Endothelial cell of umbilical vein (primary cell): ENCODE results near the gene C1orf198. TPM values are rescaled to one million over a fixed set of nuclear protein-coding genes. Genes with fewer than 3 reads are reported as not detected.

Experiments used
- BruUV-seq: library from RNA; stranded (reverse); fragments of 400-500 nt; replicated peaks from 2 replicates; lab custom pipeline; 2021; lab: Mats Ljungman, UMichigan
- CTCF ChIA-PET: fragments of 300-600, 350-600 bp; sonication (Branson Sonifier 250); formaldehyde crosslinking; loops from one replicate; lab custom pipeline; 2021; ENCODE audit warnings: antibody characterized with exemption, inconsistent platforms; lab: Charles Lee
- POLR2A ChIA-PET: fragments of 300-600, 350-600 bp; sonication (Branson Sonifier 250); formaldehyde crosslinking; loops from one replicate; lab custom pipeline; 2021; ENCODE audit warnings: antibody characterized with exemption, inconsistent platforms; lab: Charles Lee
- DNase-seq: peaks from one replicate; pipeline ENCODE4 v3.0.0-alpha.2; 2011; ENCODE audit warnings: low read depth, low spot score
- FAIRE-seq: peaks from 2 replicates; lab custom pipeline; 2011; peaks lifted over from hg19 to GRCh38; lab: Jason Lieb, UNC
- H2AFZ ChIP-seq: 2 replicates; pipeline ENCODE4 v1.6.0; 2012; ENCODE audit warnings: low read depth, low read length, control low read depth, inconsistent platforms
- H3K27ac ChIP-seq: 2 replicates; pipeline ENCODE4 v1.5.1; 2011; ENCODE audit warnings: low read depth, mild to moderate bottlenecking, control low read depth, low read length, moderate library complexity; ENCODE audit not compliant: insufficient read depth
- H3K27me3 ChIP-seq, 2 experiments: 2 replicates each; pipeline versions ENCODE4 v1.6.0 to v1.6.1; 2011; ENCODE audit warnings: low read length in 2 of 2, mixed read lengths in 1 of 2; ENCODE audit not compliant: control insufficient read depth in 2 of 2, insufficient read depth in 2 of 2
- H3K36me3 ChIP-seq, 2 experiments: 2 replicates in 1 of 2; 3 replicates in 1 of 2; pipeline ENCODE4 v1.5.1; 2011; ENCODE audit warnings: low read length in 2 of 2, mild to moderate bottlenecking in 1 of 2, moderate library complexity in 1 of 2; ENCODE audit not compliant: control insufficient read depth in 2 of 2, insufficient read depth in 2 of 2; ENCODE audit errors: extremely low read depth in 1 of 2
- H3K4me1 ChIP-seq: 3 replicates; pipeline ENCODE4 v1.5.1; 2011; ENCODE audit warnings: mild to moderate bottlenecking, low read length; ENCODE audit not compliant: control insufficient read depth, insufficient read depth; ENCODE audit errors: extremely low read depth
- H3K4me2 ChIP-seq: 2 replicates; pipeline ENCODE4 v1.6.1; 2011; ENCODE audit warnings: low read length, control low read depth, mixed read lengths; ENCODE audit not compliant: insufficient read depth
- H3K4me3 ChIP-seq, 3 experiments: fragments of 200-600 bp in 1 of 3; sonication (generic), shearing (Covaris generic) in 1 of 3; replicated peaks in 1 of 3; 2 replicates each; pipeline ENCODE4 v1.5.1; 2011 to 2016; ENCODE audit warnings: control low read depth in 3 of 3, low read length in 3 of 3, mild to moderate bottlenecking in 2 of 3, inconsistent platforms in 1 of 3, low read depth in 1 of 3, moderate library complexity in 1 of 3; ENCODE audit not compliant: insufficient read depth in 1 of 3
- H3K79me2 ChIP-seq: 2 replicates; pipeline ENCODE4 v1.6.0; 2012; ENCODE audit warnings: low read length, inconsistent platforms; ENCODE audit not compliant: control insufficient read depth, insufficient read depth
- H3K9ac ChIP-seq: replicated peaks from 2 replicates; pipeline ENCODE3; 2011; ENCODE audit warnings: low read length, control low read depth; ENCODE audit not compliant: insufficient read depth; ENCODE audit errors: extremely low read depth
- H3K9me1 ChIP-seq: replicated peaks from 3 replicates; pipeline ENCODE4 v1.6.0; 2011; ENCODE audit warnings: mild to moderate bottlenecking, low read length; ENCODE audit not compliant: control insufficient read depth, insufficient read depth; ENCODE audit errors: extremely low read depth
- H3K9me3 ChIP-seq: replicated peaks from 2 replicates; pipeline ENCODE4 v1.5.1; 2012; ENCODE audit warnings: low read length, inconsistent platforms; ENCODE audit not compliant: control insufficient read depth, insufficient read depth
- H4K20me1 ChIP-seq: replicated peaks from 2 replicates; pipeline ENCODE3; 2011; ENCODE audit warnings: mild to moderate bottlenecking, low read length; ENCODE audit not compliant: control insufficient read depth, insufficient read depth; ENCODE audit errors: extremely low read depth
- CTCF ChIP-seq, 2 donors: IDR thresholded peaks; 1 replicate in 1 of 2; 2 replicates in 1 of 2; pipeline ENCODE4 v1.5.1; 2011; ENCODE audit warnings: low read length in 2 of 2, mild to moderate bottlenecking in 2 of 2, moderate library complexity in 2 of 2, control low read depth in 1 of 2, inconsistent platforms in 1 of 2, low read depth in 1 of 2; ENCODE audit not compliant: insufficient read depth in 1 of 2; ENCODE audit errors: extremely low read depth in 1 of 2
- EZH2 ChIP-seq: IDR thresholded peaks from 2 replicates; pipeline ENCODE4 v1.6.1; 2012; ENCODE audit warnings: borderline replicate concordance, low read depth, mild to moderate bottlenecking, moderate library complexity, low read length, inconsistent platforms; ENCODE audit not compliant: severe bottlenecking
- FOS ChIP-seq: IDR thresholded peaks from 2 replicates; pipeline ENCODE4 v1.6.1; 2011; ENCODE audit warnings: mild to moderate bottlenecking, low read length, moderate library complexity, borderline replicate concordance; ENCODE audit not compliant: insufficient read depth
- GATA2 ChIP-seq: IDR thresholded peaks from 2 replicates; pipeline ENCODE4 v1.7.0; 2011; ENCODE audit warnings: low read depth, mild to moderate bottlenecking, moderate library complexity, mixed read lengths, low read length; ENCODE audit not compliant: insufficient read length, insufficient read depth
- JUN ChIP-seq: IDR thresholded peaks from 2 replicates; pipeline ENCODE4 v1.6.1; 2011; ENCODE audit warnings: borderline replicate concordance, low read depth; ENCODE audit not compliant: insufficient read length, insufficient read depth
- MAX ChIP-seq: IDR thresholded peaks from 2 replicates; pipeline ENCODE4 v1.6.1; 2011; ENCODE audit not compliant: insufficient read depth, insufficient read length
- MYC ChIP-seq: IDR thresholded peaks from one replicate; pipeline ENCODE4 v1.6.1; 2011; ENCODE audit warnings: mild to moderate bottlenecking, low read depth, low read length
- POLR2A ChIP-seq: IDR thresholded peaks from 2 replicates; pipeline ENCODE4 v1.6.1; 2012; ENCODE audit warnings: low read depth, mild to moderate bottlenecking, control low read depth, low read length
- POLR2AphosphoS5 ChIP-seq: IDR thresholded peaks from 2 replicates; pipeline ENCODE4 v1.6.1; 2012; ENCODE audit warnings: low read depth, mild to moderate bottlenecking, control low read depth, low read length, moderate library complexity; ENCODE audit not compliant: insufficient read depth
- dilution Hi-C: fragments of 300-500 bp; cut with MboI; formaldehyde crosslinking; loops from one replicate; pipeline ENCODE4 v1.15.0; 2019; ENCODE audit warnings: low sequenced_read_pairs; ENCODE audit not compliant: extremely low pct_ligation_motif_present
- intact Hi-C: fragments of 100-400 bp; cut with micrococcal nuclease; formaldehyde crosslinking; loops from one replicate; pipeline ENCODE4 v1.10.0; 2022
- polyA plus RNA-seq, 4 experiments: library from polyadenylated mRNA; depleted of rRNA in 3 of 4; stranded (reverse) in 3 of 4; unstranded in 1 of 4; fragments of >200 nt; gene quantifications; 2 replicates each; pipeline versions ENCODE4 v1.2.1 to v1.2.3, GENCODE V29; 2011 to 2012; ENCODE audit warnings: missing spikeins in 1 of 4
- total RNA-seq: library from RNA; stranded (reverse); gene quantifications from 2 replicates; pipeline ENCODE4 v1.2.3, GENCODE V29; 2021

C1orf198 gene
- total and polyA plus RNA-seq, 2 donors (not counting 3 experiments of a cell fraction or from before 2014, with no cell fraction given) = 21.2 to 29.2 TPM

GRCh38 chr1:230898748-230899147 is 30.4 kb upstream of the C1orf198 start:
- no peak for TF ChIP-seq JUN
- no peak for TF ChIP-seq MYC
- no peak for TF ChIP-seq MAX
- TF ChIP-seq POLR2A = no peak
- TF ChIP-seq POLR2AphosphoS5 = no peak
- TF ChIP-seq EZH2 = no peak
- TF ChIP-seq CTCF (IDR thresholded peaks at IDR 0.05; ENCODE audit: extremely low read depth in 1 of 2, insufficient read depth in 1 of 2, low read depth in 1 of 2, low read length in 2 of 2) = no peak
- TF ChIP-seq FOS = no peak
- TF ChIP-seq GATA2 = no peak
- Histone ChIP-seq H3K27ac (no peak overlapping the region), H3K4me3 (no peak overlapping the region), H3K36me3 (peaks cover 0 to 3% of the 10 kb centered on the region in 2 experiments), H3K4me2 (no peak overlapping the region), H2AFZ (no peak overlapping the region), H3K79me2 (no peaks in the 10 kb centered on the region), H4K20me1 (no peaks in the 10 kb centered on the region), H3K27me3 (peaks cover 0 to 2% of the 10 kb centered on the region in 2 experiments), H3K9me1 (no peaks in the 10 kb centered on the region), H3K4me1 (no peaks in the 10 kb centered on the region), H3K9me3 (no peaks in the 10 kb centered on the region), H3K9ac (no peak overlapping the region)
- BruUV-seq = no TSS peak
- intact Hi-C loops = no loop called here
- ChIA-PET CTCF (interaction anchor here (1.2 kb wide), 1 partner anchor 9 kb away, joined by 3 read pairs; no protein-coding TSS in a partner anchor), POLR2A (no interaction called here)
- no peak for DNase-seq
- FAIRE-seq = no peak
- dilution Hi-C loops = no loop called here
